Neural cell (in vitro differentiated cells): ENCODE results near the gene CTF1. TPM values are rescaled to one million over a fixed set of nuclear protein-coding genes. Genes with fewer than 3 reads are reported as not detected.
A peak's percentile ranks its signal among the peaks of the same experiment; 100 is the strongest.

Source experiments
- H2AFZ ChIP-seq: fragments of 200-600, 300-800 bp; sonication (generic), shearing (Covaris generic); 2 replicates; pipeline ENCODE4 v1.6.0; 2014; ENCODE audit warnings: low read depth, mild to moderate bottlenecking, antibody characterized with exemption, low read length, moderate library complexity
- H3F3A ChIP-seq: fragments of 200-600 bp; shearing (Covaris generic); 2 replicates; pipeline ENCODE4 v1.6.1; 2016; ENCODE audit warnings: mild to moderate bottlenecking, moderate library complexity, mixed read lengths, antibody characterized with exemption, low read length; ENCODE audit not compliant: insufficient read depth, poor library complexity, severe bottlenecking
- H3K27ac ChIP-seq: fragments of 200-600, 300-800 bp; sonication (generic), shearing (Covaris generic); 2 replicates; pipeline ENCODE4 v1.5.1; 2014; ENCODE audit warnings: mild to moderate bottlenecking, low read length, moderate library complexity
- H3K27me3 ChIP-seq: fragments of 300-800, 200-600 bp; sonication (generic), shearing (Covaris generic); 2 replicates; pipeline ENCODE4 v1.6.0; 2014; ENCODE audit warnings: mild to moderate bottlenecking, low read depth, low read length, moderate library complexity; ENCODE audit not compliant: insufficient read depth
- H3K36me3 ChIP-seq: fragments of 300-800, 200-600 bp; sonication (generic), shearing (Covaris generic); 2 replicates; pipeline ENCODE4 v1.5.1; 2014; ENCODE audit warnings: mild to moderate bottlenecking, antibody characterized with exemption, low read length, moderate library complexity; ENCODE audit not compliant: insufficient read depth
- H3K4me2 ChIP-seq: fragments of 300-800, 200-600 bp; sonication (generic), shearing (Covaris generic); 2 replicates; pipeline ENCODE4 v1.6.0; 2014; ENCODE audit warnings: mild to moderate bottlenecking, low read length
- H3K4me3 ChIP-seq: fragments of 300-800, 200-600 bp; sonication (generic), shearing (Covaris generic); 2 replicates; pipeline ENCODE4 v1.5.1; 2014; ENCODE audit warnings: mild to moderate bottlenecking, low read length, moderate library complexity
- H3K79me2 ChIP-seq: fragments of 200-600 bp; shearing (Covaris generic); replicated peaks from 2 replicates; pipeline ENCODE4 v1.6.0; 2014; ENCODE audit warnings: mild to moderate bottlenecking, low read length, moderate library complexity; ENCODE audit not compliant: insufficient read depth
- H3K9ac ChIP-seq: fragments of 300-800, 200-600 bp; sonication (generic), shearing (Covaris generic); 2 replicates; pipeline ENCODE4 v1.6.1; 2016; ENCODE audit warnings: mild to moderate bottlenecking, low read length, mixed read lengths
- H3K9me2 ChIP-seq: fragments of 200-600 bp; shearing (Covaris generic); 2 replicates; pipeline ENCODE4 v1.6.1; 2016; ENCODE audit warnings: mild to moderate bottlenecking, low read length, mixed read lengths; ENCODE audit not compliant: insufficient read depth
- H3K9me3 ChIP-seq: fragments of 200-600, 300-800 bp; sonication (generic), shearing (Covaris generic); 2 replicates; pipeline ENCODE4 v1.6.1; 2016; ENCODE audit warnings: mild to moderate bottlenecking, mixed run types, low read length, moderate library complexity, mixed read lengths
- H4K20me1 ChIP-seq: fragments of 200-600 bp; shearing (Covaris generic); 2 replicates; pipeline ENCODE4 v1.6.1; 2016; ENCODE audit warnings: mild to moderate bottlenecking, mixed run types; ENCODE audit not compliant: insufficient read depth
- CTCF ChIP-seq: fragments of 450-650 bp; IDR thresholded peaks from 2 replicates; pipeline ENCODE4 v1.5.1; 2014; ENCODE audit warnings: antibody characterized with exemption, mild to moderate bottlenecking, moderate library complexity; ENCODE audit not compliant: poor library complexity, severe bottlenecking
- EP300 ChIP-seq: fragments of 450-650 bp; conservative IDR thresholded peaks from 2 replicates; pipeline ENCODE4 v1.6.1; 2014; ENCODE audit warnings: antibody characterized with exemption, mild to moderate bottlenecking, moderate library complexity; ENCODE audit not compliant: poor library complexity, severe bottlenecking
- EZH2 ChIP-seq: fragments of 200-600, 300-800 bp; shearing (Covaris generic), sonication (generic); IDR thresholded peaks from 2 replicates; pipeline ENCODE4 v1.6.1; 2014; ENCODE audit warnings: antibody characterized with exemption, low read length, borderline replicate concordance, mild to moderate bottlenecking; ENCODE audit not compliant: insufficient read depth, poor library complexity, severe bottlenecking
- MXI1 ChIP-seq: fragments of 450-650 bp; conservative IDR thresholded peaks from 2 replicates; pipeline ENCODE4 v1.6.1; 2014; ENCODE audit warnings: antibody characterized with exemption, mild to moderate bottlenecking; ENCODE audit not compliant: poor library complexity, severe bottlenecking
- POLR2AphosphoS5 ChIP-seq: IDR thresholded peaks from 2 replicates; pipeline ENCODE4 v1.6.1; 2012
- RAD21 ChIP-seq: fragments of 450-650 bp; conservative IDR thresholded peaks from 2 replicates; pipeline ENCODE4 v1.6.1; 2014; ENCODE audit warnings: antibody characterized with exemption, mild to moderate bottlenecking, moderate library complexity
- REST ChIP-seq: IDR thresholded peaks from 2 replicates; pipeline ENCODE4 v1.6.1; 2012; ENCODE audit warnings: borderline replicate concordance
- SMC3 ChIP-seq: fragments of 450-650 bp; conservative IDR thresholded peaks from 2 replicates; pipeline ENCODE4 v1.6.1; 2014; ENCODE audit warnings: antibody characterized with exemption, mild to moderate bottlenecking, moderate library complexity; ENCODE audit not compliant: poor library complexity
- TAF1 ChIP-seq: IDR thresholded peaks from 2 replicates; pipeline ENCODE4 v1.6.1; 2012; ENCODE audit warnings: low read depth
- polyA plus RNA-seq: library from polyadenylated mRNA; depleted of rRNA; stranded (reverse); fragments of >200 nt; gene quantifications from 2 replicates; pipeline ENCODE4 v1.2.3, GENCODE V29; 2014

CTF1 gene
- polyA plus RNA-seq, 1 donor from 2014 or later, result not detected

DNA sequence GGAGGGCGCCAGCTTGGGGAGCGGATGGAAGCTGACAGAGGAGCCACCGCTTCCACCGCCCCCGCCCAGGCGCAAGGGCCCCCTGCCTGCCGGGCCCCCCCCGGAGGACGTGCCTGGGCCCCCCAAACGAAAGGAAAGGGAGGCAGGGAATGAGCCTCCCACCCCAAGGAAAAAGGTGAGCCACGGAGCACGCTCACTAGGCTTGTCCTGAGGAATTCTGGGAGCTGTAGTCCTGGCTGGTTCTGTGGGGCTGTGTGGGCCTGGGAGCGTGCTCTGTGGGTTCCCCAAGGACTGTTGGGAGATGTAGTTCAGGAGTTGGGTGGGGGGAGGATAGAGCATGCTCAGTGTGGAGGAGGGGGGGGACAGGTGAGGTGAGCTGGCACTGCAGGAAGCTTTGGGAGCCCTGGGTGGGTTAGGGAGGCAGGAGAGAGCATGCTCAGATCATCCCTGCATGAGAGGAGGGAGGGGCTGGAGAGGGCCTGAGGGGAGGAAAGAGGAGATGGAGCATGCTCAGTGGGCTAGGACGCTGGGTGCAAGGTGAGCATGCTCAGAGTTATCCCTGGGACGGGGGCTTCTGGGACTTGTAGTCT is 31.5 kb downstream of the CTF1 start:
- no peak for TF ChIP-seq TAF1
- TF ChIP-seq REST, result no peak
- TF ChIP-seq RAD21, result no peak
- TF ChIP-seq MXI1, result no peak
- TF ChIP-seq POLR2AphosphoS5, result no peak
- no peak for TF ChIP-seq CTCF
- no peak for TF ChIP-seq EP300
- no peak for TF ChIP-seq SMC3
- TF ChIP-seq EZH2, result no peak
- H3K4me3 ChIP-seq, result peak overlapping the region; percentile 48
- H4K20me1 ChIP-seq, result peaks cover 3% of the 10 kb centered on the region
- peak overlapping the region; percentile 42 for H3K27ac ChIP-seq
- H3K4me2 ChIP-seq, result no peak overlapping the region
- H3K79me2 ChIP-seq, result peaks cover 11% of the 10 kb centered on the region
- no peaks in the 10 kb centered on the region for H3F3A ChIP-seq
- H3K9me2 ChIP-seq, result no peaks in the 10 kb centered on the region
- no peaks in the 10 kb centered on the region for H3K27me3 ChIP-seq
- H3K9me3 ChIP-seq, result no peaks in the 10 kb centered on the region
- H3K9ac ChIP-seq, result peak overlapping the region; percentile 35
- no peaks in the 10 kb centered on the region for H3K36me3 ChIP-seq
- H2AFZ ChIP-seq, result no peak overlapping the region

- H3K4me2 ChIP-seq, result no peak overlapping the region
- peak overlapping the region; percentile 48 for H3K4me3 ChIP-seq
- H3K9me3 ChIP-seq, result no peaks in the 10 kb centered on the region
- H3K79me2 ChIP-seq, result peaks cover 11% of the 10 kb centered on the region
- no peaks in the 10 kb centered on the region for H3K27me3 ChIP-seq
- no peaks in the 10 kb centered on the region for H3F3A ChIP-seq
- H3K9ac ChIP-seq, result no peak overlapping the region
- H3K36me3 ChIP-seq, result no peaks in the 10 kb centered on the region
- no peak overlapping the region for H2AFZ ChIP-seq
- TF ChIP-seq CTCF (no peak), RAD21 (no peak), POLR2AphosphoS5 (no peak)
- peaks cover 3% of the 10 kb centered on the region for H4K20me1 ChIP-seq
- no peak overlapping the region for H3K27ac ChIP-seq
- H3K9me2 ChIP-seq, result no peaks in the 10 kb centered on the region
These were observed 32.0 kb downstream of the CTF1 start for GRCh38 chr16:30928390-30928789.
